Gastrocnemius medialis (tissue), 4 donors: Measurements from ENCODE around the gene ZC2HC1B.

Source experiments
- CTCF ChIP-seq, 5 experiments: fragments of 450-650 bp in 3 of 5; fragments of 200-600 bp in 2 of 5; sonication (generic) in 2 of 5; IDR thresholded peaks in 4 of 5; conservative IDR thresholded peaks in 1 of 5; 1 replicate in 4 of 5; 2 replicates in 1 of 5; pipeline ENCODE4 v1.5.1; 2016 to 2019; ENCODE audit warnings: antibody characterized with exemption in 5 of 5, mild to moderate bottlenecking in 3 of 5, moderate library complexity in 3 of 5
- POLR2A ChIP-seq, 2 donors: fragments of 450-650 bp; IDR thresholded peaks; one replicate each; pipeline ENCODE4 v1.6.1; 2017; ENCODE audit warnings: antibody characterized with exemption in 2 of 2, mild to moderate bottlenecking in 2 of 2, moderate library complexity in 2 of 2

- no peak for TF ChIP-seq CTCF (IDR thresholded peaks at IDR 0.05 in 4 of 5, conservative IDR thresholded peaks at IDR 0.05 in 1 of 5)
- no peak for TF ChIP-seq POLR2A (IDR thresholded peaks at IDR 0.05)
Measured at GRCh38 chr6:143964674-143965081, 100.4 kb downstream of the ZC2HC1B start.
